GM19025 (cell line): ENCODE data around the gene KRTAP1-1.
"Not testable (repeated sequence)": the region's sequence is repeated elsewhere in the genome, so short reads cannot be mapped to it uniquely, and the experiment has no call there.

ENCODE experiments used
- ATAC-seq: cut with Tn5 transposase; IDR thresholded peaks from one replicate; pipeline ENCODE4 v1.9.1; 2021; ENCODE audit warnings: mild to moderate bottlenecking, low read depth, moderate library complexity; ENCODE audit not compliant: unreplicated experiment

Gene KRTAP1-1

DNA sequence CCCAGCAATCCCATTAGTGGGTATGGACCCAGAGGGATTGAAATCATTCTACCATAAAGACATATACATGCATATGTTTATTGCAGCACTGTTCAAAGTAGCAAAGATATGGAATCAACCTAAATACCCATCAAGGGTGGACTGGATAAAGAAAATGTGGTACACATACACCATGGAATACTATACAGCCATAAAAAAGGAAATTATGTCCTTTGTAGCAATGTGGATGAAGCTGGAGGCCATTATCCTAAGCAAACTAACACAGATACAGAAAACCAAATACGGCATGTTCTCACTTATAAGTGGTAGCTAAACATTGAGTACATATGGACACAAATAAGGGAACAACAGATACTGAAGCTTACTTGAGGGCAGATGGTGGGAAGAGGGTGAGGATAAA is 16.3 kb upstream of the KRTAP1-1 start:
- no peak for ATAC-seq

DNA sequence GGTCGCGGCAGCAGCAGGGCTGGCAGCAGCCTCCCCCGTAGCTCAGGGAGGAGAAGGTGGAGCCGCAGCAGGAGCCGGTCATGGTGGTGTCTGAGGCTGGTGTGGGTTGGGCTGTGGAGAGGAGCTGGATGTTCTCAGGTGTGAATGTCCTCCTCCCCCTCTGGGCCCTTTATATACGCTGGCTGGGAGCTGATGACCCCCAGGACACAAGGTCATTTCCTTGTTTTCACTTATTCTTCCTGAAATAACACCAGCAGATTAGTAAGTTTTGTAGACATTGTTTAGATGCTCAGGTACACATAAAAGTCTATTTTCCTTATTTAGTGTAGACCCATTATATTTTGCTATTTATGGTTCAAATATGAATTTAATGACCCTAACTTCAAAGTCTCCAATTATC is 13.9 kb upstream of the KRTAP1-1 start, which contains the start of gene KRTAP2-2:
KRTAP2-2 (minus strand) TSS at position 101 of the 400 bp plus-strand sequence; CDS start at position 82, 19 bp downstream.
- ATAC-seq = not testable (repeated sequence)

DNA sequence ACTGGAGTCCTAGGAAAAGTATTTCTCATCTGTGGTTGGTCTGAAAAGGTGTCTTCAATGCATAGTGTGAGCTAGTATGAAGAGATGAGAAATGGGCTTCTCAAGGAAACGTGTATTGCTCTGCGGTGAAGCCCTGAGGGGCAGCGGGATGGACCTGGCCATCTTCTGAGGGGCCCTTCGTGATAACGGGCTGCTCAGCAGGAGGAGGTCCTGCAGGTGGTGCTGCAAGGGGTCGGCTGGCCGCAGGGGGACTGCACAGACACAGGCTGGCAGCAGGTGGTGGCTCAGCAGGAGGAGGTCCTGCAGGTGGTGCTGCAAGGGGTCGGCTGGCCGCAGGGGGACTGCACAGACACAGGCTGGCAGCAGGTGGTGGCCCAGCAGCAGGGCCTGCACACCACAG is 13.3 kb upstream of the KRTAP1-1 start:
- ATAC-seq = not testable (repeated sequence)

DNA sequence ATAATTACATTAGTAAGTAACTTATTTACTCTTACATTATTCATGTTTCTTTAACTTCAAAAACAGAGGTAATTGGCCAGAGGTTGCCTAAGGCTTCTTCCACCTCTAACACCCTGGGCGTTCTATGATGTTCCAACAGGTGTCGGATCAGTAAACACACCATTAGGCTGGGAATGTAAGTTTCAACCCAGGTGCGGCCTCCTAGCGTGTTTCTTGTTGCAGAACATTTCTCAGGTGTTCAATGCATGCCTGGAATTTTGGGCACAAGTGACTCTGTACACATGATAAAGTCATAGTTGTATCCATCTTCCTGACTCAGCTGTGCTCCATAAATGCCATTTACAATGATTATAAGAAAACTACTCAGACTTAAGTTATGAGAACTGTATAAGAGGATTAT is 12.8 kb upstream of the KRTAP1-1 start:
- no peak for ATAC-seq

DNA sequence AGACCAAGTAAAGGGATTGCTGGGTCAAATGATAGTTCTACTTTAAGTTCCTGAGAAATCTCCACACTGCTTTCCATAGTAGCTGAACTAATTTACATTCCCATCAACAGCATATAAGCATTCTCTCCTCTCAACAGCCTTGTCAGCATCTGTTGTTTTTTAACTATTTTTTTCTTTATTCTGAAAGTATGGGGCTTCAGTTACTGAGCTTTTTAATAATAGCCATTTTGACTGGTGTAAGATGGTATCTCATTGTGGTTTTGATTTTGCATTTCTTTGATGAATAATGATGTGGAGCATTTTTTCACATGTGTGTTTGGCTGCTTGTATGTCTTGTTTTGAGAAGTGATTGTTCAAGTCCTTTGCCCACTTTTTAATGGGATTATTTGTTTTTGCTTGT is 11.3 kb upstream of the KRTAP1-1 start:
- ATAC-seq = no peak

GRCh38 chr17:41049110-41049509 is 7.9 kb upstream of the KRTAP1-1 start:
- no peak for ATAC-seq

- no peak for ATAC-seq
These were observed 7.2 kb upstream of the KRTAP1-1 start for GRCh38 chr17:41048441-41048840.

- not testable (repeated sequence) for ATAC-seq
These were observed 5.7 kb upstream of the KRTAP1-1 start, which contains the start of gene KRTAP2-1 for GRCh38 chr17:41046735-41047465. KRTAP2-1 (minus strand) TSS chr17:41047316; CDS start chr17:41047267, 49 bp downstream.

GRCh38 chr17:41042953-41043352 is 1.7 kb upstream of the KRTAP1-1 start:
- no peak for ATAC-seq

- no peak for ATAC-seq
These were observed 3.3 kb downstream of the KRTAP1-1 start for GRCh38 chr17:41037853-41038350.

DNA sequence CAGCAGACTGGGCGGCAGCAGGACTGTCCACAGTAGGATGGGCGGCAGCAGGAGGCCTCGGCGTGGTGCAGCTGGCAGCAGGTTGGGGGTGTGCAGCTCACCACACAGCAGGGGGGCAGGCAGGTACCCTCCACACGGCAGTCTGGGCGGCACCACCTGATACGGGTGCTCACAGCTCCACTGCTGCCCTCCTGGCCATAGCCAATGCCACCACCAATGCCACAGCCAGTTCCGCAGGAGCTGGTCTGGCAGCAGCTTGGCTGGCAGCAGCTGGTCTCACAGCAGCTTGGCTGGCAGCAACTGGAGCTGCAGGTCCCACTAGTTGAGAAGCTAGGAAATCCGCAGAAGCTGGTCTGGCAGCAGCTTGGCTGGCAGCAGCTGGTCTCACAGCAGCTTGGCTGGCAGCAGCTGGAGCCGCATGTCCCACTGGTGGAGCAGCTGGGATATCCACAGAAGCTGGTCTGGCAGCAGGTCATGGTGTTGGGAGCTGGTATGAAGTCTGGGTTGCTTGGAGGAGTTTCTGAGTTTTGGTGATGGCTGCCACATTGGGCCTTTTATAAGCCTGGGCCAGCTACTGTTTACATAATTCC is 6.8 kb downstream of the KRTAP1-1 start, which contains the start of gene KRTAP1-3:
KRTAP1-3 (minus strand) TSS at position 529 of the 590 bp plus-strand sequence; CDS start at position 476, 53 bp downstream.
- not testable (repeated sequence) for ATAC-seq

DNA sequence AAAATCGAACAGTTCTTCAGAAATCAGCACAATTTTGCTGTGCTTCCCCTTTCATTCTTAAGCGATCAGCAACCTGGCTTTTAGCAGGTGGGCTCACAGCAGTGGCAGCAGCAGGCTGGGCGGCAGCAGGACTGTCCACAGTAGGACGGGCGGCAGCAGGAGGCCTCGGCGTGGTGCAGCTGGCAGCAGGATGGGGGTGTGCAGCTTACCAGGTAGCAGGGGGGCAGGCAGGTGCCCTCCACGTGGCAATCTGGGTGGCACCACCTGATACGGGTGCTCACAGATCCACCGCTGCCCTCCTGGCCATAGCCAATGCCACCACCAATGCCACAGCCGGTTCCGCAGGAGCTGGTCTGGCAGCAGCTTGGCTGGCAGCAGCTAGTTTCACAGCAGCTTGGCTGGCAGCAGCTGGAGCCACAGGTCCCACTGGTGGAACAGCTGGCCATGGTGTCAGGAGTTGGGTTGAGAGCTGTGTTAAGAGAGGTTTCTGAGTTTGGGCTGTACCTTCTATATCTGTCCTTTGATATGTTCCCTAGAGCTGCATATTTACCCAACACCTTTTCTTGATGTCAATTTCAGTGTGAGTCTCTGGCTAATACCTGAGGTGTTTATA is 11.5 kb downstream of the KRTAP1-1 start, which contains the start of gene KRTAP1-4:
KRTAP1-4 (minus strand) TSS at position 563 of the 613 bp plus-strand sequence; CDS start at position 446, 117 bp downstream.
- no peak for ATAC-seq

- ATAC-seq = no peak
These were observed 14.4 kb downstream of the KRTAP1-1 start, which contains the start of gene KRTAP1-5 for GRCh38 chr17:41026715-41027471. KRTAP1-5 (minus strand) TSS chr17:41027208; CDS start chr17:41027155, 53 bp downstream.

DNA sequence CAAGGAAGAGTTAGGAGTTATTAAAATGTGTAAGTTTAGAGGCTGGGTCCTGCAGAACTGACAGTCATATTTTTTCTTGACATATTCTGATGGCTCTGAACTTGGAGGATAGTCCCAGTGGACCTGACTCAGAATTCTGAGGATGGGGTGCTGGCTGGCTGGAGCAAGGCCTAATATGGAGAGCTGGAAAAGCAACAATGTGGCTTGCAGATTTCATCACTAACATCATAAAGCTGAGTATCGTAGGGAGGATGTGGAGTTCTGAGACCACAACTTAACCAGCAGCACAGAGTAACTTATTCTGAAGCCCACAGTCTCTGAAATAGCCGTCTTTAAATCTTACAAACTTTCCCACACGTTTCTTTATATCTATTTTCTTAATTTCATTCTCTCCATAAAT is 16.6 kb downstream of the KRTAP1-1 start:
- ATAC-seq = no peak

DNA sequence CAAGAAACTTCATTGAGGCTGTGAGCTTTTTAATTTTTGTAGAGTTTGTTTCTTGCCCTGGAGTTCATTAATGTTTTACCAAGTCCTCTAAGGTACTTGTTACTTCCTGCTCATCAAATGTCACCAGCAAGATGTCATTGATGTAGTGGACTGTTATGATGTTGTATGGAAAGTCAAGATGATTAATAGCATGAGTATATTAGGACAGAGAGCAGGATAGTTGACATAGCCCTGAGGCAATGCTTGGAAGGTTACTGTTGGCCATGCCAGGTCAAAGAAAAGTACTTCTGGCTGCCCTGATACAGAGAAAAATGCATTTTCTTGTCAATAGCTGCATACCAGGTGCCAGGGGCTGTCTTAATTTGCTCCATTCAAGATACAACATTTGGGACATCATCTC is 20.9 kb downstream of the KRTAP1-1 start:
- no peak for ATAC-seq

- ATAC-seq = no peak
These were observed 21.8 kb downstream of the KRTAP1-1 start for GRCh38 chr17:41019415-41019814.

GRCh38 chr17:41018541-41018940 is 22.7 kb downstream of the KRTAP1-1 start:
- no peak for ATAC-seq

DNA sequence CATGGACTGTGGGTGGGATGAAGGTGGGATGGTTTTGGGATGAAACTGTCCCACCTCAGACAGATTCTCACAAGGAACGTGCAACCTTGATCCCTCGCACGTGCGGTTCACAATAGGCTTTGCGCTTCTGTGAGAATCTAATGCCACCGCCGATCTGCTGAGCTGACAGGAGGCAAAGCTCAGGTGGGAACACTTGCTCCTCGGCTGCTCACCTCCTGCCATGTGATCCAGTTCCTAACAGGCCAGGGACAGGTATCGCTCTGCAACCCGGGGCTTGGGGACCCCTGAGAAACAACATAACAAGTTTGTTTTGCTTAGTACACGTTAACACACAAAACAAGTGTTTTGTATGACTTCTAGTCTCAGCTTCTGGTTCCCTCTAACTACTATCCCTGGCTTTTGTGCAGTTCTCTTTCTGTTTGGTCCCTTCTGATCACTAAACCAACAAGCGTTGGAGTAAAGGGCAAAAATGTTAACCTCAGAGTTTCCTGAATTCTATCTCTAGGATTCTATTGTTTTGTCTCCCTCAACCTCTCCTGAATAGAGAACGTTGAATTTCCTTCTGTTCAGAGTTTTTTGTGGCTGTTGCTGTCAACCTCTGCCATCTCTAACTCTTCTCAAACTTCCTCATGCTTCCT is 24.6 kb downstream of the KRTAP1-1 start:
- ATAC-seq = no peak

- ATAC-seq = no peak
These were observed 25.8 kb downstream of the KRTAP1-1 start for GRCh38 chr17:41015454-41015853.

- ATAC-seq = no peak
These were observed 27.6 kb downstream of the KRTAP1-1 start for GRCh38 chr17:41013606-41014005.
